Endodermal cell (in vitro differentiated cells): ENCODE measurements around the gene BMP5. TPM values are rescaled to one million over a fixed set of nuclear protein-coding genes. Genes with fewer than 3 reads are reported as not detected.

Experiments used
- DNase-seq: peaks from one replicate; pipeline ENCODE4 v3.0.0-alpha.2; 2017
- H3K27ac ChIP-seq: 2 replicates; pipeline ENCODE4 v1.5.1; 2013; ENCODE audit warnings: mild to moderate bottlenecking, low read depth, low read length, moderate library complexity
- H3K27me3 ChIP-seq: 2 replicates; pipeline ENCODE4 v1.6.1; 2013; ENCODE audit warnings: mild to moderate bottlenecking, low read length, moderate library complexity; ENCODE audit not compliant: insufficient read depth, control insufficient read depth, poor library complexity, severe bottlenecking
- H3K36me3 ChIP-seq: 2 replicates; pipeline ENCODE4 v1.7.0; 2013; ENCODE audit warnings: mild to moderate bottlenecking, low read length, moderate library complexity; ENCODE audit not compliant: control insufficient read depth, insufficient read depth
- H3K4me1 ChIP-seq: one replicate; pipeline ENCODE4 v1.7.0; 2013; ENCODE audit warnings: low read length; ENCODE audit not compliant: control insufficient read depth, insufficient read depth
- H3K4me3 ChIP-seq: 2 replicates; pipeline ENCODE4 v1.5.1; 2013; ENCODE audit warnings: mild to moderate bottlenecking, low read length, moderate library complexity
- H3K9ac ChIP-seq: 2 replicates; pipeline ENCODE4 v1.6.1; 2013; ENCODE audit warnings: mild to moderate bottlenecking, low read length, moderate library complexity; ENCODE audit not compliant: poor library complexity, severe bottlenecking; ENCODE audit errors: extremely low read depth
- H3K9me3 ChIP-seq: 2 replicates; pipeline ENCODE4 v1.6.1; 2013; ENCODE audit warnings: mild to moderate bottlenecking, low read length, moderate library complexity; ENCODE audit not compliant: control insufficient read depth
- H3K27ac Mint-ChIP-seq: 2 replicates; pipeline ENCODE4 v1.8.0; 2020; ENCODE audit warnings: mixed read lengths
- H3K27me3 Mint-ChIP-seq: 2 replicates; pipeline ENCODE4 v1.8.0; 2021; ENCODE audit warnings: mild to moderate bottlenecking, mixed read lengths; ENCODE audit not compliant: insufficient read depth
- H3K36me3 Mint-ChIP-seq: 2 replicates; pipeline ENCODE4 v1.8.0; 2020; ENCODE audit warnings: low read depth, mixed read lengths
- H3K4me1 Mint-ChIP-seq: 2 replicates; pipeline ENCODE4 v1.8.0; 2020; ENCODE audit warnings: mixed read lengths
- H3K4me3 Mint-ChIP-seq: 2 replicates; pipeline ENCODE4 v1.8.0; 2020; ENCODE audit warnings: mild to moderate bottlenecking, moderate library complexity, mixed read lengths
- H3K9me3 Mint-ChIP-seq: 2 replicates; pipeline ENCODE4 v1.8.0; 2020; ENCODE audit warnings: mild to moderate bottlenecking, mixed read lengths
- WGBS, 2 experiments: methylation state at CpG; one replicate each; pipeline versions ENCODE4 v1.1.5 to v1.1.7; 2013; ENCODE audit warnings: missing lambda C conversion rate in 2 of 2, mixed read lengths in 1 of 2; ENCODE audit not compliant: insufficient coverage in 1 of 2, insufficient read length in 1 of 2; 5-methylcytosine and 5-hydroxymethylcytosine counted together
- long read RNA-seq, 4 experiments: library from polyadenylated mRNA in 2 of 4; library from RNA in 1 of 4; library from capped mRNA in 1 of 4; stranded (forward) in 3 of 4; unstranded in 1 of 4; transcript quantifications; one replicate each; pipeline ENCODE4 v2.0.0, GENCODE V29; 2020 to 2021; ENCODE audit warnings: inconsistent platforms in 1 of 4
- polyA plus RNA-seq, 2 experiments: library from polyadenylated mRNA; stranded (reverse); fragments of 50-300 nt; gene quantifications; one replicate each; pipeline ENCODE4 v1.2.3, GENCODE V29; 2013
- total RNA-seq, 2 donors: library from RNA; stranded (reverse); fragmentation: NEBNext Ultra II Directional in 1 of 2; extraction: Animal tissue kit (Norgen Biotek cat#: 25700) in 1 of 2; gene quantifications; 2 replicates in 1 of 2; 3 replicates in 1 of 2; pipeline ENCODE4 v1.2.1, GENCODE V29; 2021
- TF ChIP-seq, protein P1 (sequence below): fragments of 200-600 bp; sonication (generic); conservative IDR thresholded peaks from 2 replicates; pipeline ENCODE4 v1.5.0; 2021; ENCODE audit warnings: antibody characterized with exemption, mild to moderate bottlenecking

The BMP5 gene
- under 1 TPM; 0.73 to 0.84 TPM for total RNA-seq
- 21.6 TPM for polyA plus RNA-seq (2013, experiment 1 of 2)
- 21.9 TPM for polyA plus RNA-seq (2013, experiment 2 of 2)
- long read RNA-seq, experiment 1: 0 reads
- long read RNA-seq, experiment 2, partial matches to known transcripts: 0 of 2 reads
- long read RNA-seq, experiment 2, other reads (novel, unspliced or antisense): 1 of 2 reads
- long read RNA-seq, experiment 3, partial matches to known transcripts: 0 of 4 reads
- long read RNA-seq, experiment 3, other reads (novel, unspliced or antisense): 0 of 4 reads
- long read RNA-seq, experiment 4, partial matches to known transcripts: 1 of 2 reads
- long read RNA-seq, experiment 4, other reads (novel, unspliced or antisense): 1 of 2 reads

- Mint-ChIP-seq H3K27ac (no peak within 1 kb of the TSS), H3K36me3 (no peaks in the 10 kb centered on the region), H3K4me3 (peak within 1 kb of the TSS; percentile 21), H3K4me1 (peaks cover 30% of the 10 kb centered on the region), H3K9me3 (no peaks in the 10 kb centered on the region), H3K27me3 (peaks cover 21% of the 10 kb centered on the region)
- Histone ChIP-seq H3K27me3 (peaks cover 5% of the 10 kb centered on the region), H3K27ac (no peak within 1 kb of the TSS), H3K9ac (no peak within 1 kb of the TSS), H3K4me3 (peak within 1 kb of the TSS; percentile 74), H3K9me3 (no peaks in the 10 kb centered on the region), H3K4me1 (peaks cover 2% of the 10 kb centered on the region), H3K36me3 (no peaks in the 10 kb centered on the region)
- TF ChIP-seq, protein P1, sequence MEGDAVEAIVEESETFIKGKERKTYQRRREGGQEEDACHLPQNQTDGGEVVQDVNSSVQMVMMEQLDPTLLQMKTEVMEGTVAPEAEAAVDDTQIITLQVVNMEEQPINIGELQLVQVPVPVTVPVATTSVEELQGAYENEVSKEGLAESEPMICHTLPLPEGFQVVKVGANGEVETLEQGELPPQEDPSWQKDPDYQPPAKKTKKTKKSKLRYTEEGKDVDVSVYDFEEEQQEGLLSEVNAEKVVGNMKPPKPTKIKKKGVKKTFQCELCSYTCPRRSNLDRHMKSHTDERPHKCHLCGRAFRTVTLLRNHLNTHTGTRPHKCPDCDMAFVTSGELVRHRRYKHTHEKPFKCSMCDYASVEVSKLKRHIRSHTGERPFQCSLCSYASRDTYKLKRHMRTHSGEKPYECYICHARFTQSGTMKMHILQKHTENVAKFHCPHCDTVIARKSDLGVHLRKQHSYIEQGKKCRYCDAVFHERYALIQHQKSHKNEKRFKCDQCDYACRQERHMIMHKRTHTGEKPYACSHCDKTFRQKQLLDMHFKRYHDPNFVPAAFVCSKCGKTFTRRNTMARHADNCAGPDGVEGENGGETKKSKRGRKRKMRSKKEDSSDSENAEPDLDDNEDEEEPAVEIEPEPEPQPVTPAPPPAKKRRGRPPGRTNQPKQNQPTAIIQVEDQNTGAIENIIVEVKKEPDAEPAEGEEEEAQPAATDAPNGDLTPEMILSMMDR: no peak
- no peak for DNase-seq
- WGBS, 2 experiments: 12% methylated on average over 2 of the region's 2 CpGs; no CpG with 5 or more reads in 1 of the 2 experiments
Observed at GRCh38 chr6:55875400-55875799, at the start of gene BMP5. BMP5 (minus strand) TSS chr6:55875590; CDS start chr6:55874865, 725 bp downstream.

- no peak overlapping the region for H3K9ac ChIP-seq
- Mint-ChIP-seq H3K4me3 (no peak overlapping the region), H3K36me3 (no peaks in the 10 kb centered on the region), H3K4me1 (no peaks in the 10 kb centered on the region), H3K9me3 (no peaks in the 10 kb centered on the region), H3K27me3 (no peaks in the 10 kb centered on the region), H3K27ac (no peak overlapping the region)
- DNase-seq: no peak
- TF ChIP-seq, protein P1: no peak
- H3K4me1 ChIP-seq: no peaks in the 10 kb centered on the region
- H3K9me3 ChIP-seq: no peaks in the 10 kb centered on the region
- H3K4me3 ChIP-seq: no peak overlapping the region
- no peaks in the 10 kb centered on the region for H3K27me3 ChIP-seq
- H3K27ac ChIP-seq: no peak overlapping the region
- H3K36me3 ChIP-seq: no peaks in the 10 kb centered on the region
Observed at GRCh38 chr6:55922406-55922805, 47.0 kb upstream of the BMP5 start.

DNA sequence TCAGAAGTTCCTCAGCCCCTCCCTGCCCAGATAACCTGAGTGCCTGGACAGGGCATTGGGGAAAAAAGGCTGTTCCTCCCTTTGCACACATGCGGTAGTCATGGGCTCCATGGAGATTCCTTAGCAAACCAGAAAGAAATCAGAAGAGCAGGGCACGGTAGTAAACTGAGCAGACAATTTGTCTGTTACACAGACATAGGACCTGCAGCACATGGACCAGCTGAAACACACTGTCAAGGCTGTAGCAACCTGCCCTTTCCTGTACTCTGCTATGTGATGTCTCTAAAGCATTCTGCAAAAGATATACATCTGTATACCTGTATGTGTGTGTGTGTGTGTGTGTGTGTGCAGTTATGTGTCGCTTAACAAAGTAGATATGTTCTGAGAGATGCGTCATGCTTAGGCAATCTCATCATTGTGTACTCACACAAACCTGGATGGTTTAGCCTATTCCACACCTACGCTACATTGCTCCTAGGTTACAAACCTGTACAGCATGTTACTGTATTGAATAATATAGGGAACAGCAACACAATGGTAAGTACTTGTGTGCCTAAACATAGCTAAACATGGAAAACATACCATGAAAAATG, 44.4 kb upstream of the BMP5 start:
- Mint-ChIP-seq H3K9me3 (no peaks in the 10 kb centered on the region), H3K4me1 (peaks cover 3% of the 10 kb centered on the region), H3K4me3 (no peak overlapping the region), H3K27me3 (no peaks in the 10 kb centered on the region), H3K36me3 (no peaks in the 10 kb centered on the region), H3K27ac (no peak overlapping the region)
- Histone ChIP-seq H3K9me3 (no peaks in the 10 kb centered on the region), H3K4me3 (no peak overlapping the region), H3K27me3 (no peaks in the 10 kb centered on the region), H3K27ac (no peak overlapping the region), H3K36me3 (no peaks in the 10 kb centered on the region), H3K9ac (no peak overlapping the region), H3K4me1 (peaks cover 4% of the 10 kb centered on the region)
- no peak for DNase-seq
- TF ChIP-seq, protein P1: no peak
- WGBS, 2 experiments: 91 to 100% methylated on average over 1 to 5 of the region's 5 CpGs
